Measurements from ENCODE around the gene ABCC1.

- TF ChIP-seq ZNF629 (tag by site-specific recombination; IDR thresholded peaks at IDR 0.05) = no peak
- no peak for TF ChIP-seq ZNF624 (tag by site-specific recombination; IDR thresholded peaks at IDR 0.05)
- no peak for TF ChIP-seq ZNF221 (tag by site-specific recombination; IDR thresholded peaks at IDR 0.05; ENCODE audit: borderline replicate concordance)
- TF ChIP-seq CTCF (tag by site-specific recombination; IDR thresholded peaks at IDR 0.05) = no peak
- no peak for TF ChIP-seq ZNF404 (tag by site-specific recombination; IDR thresholded peaks at IDR 0.05)
- TF ChIP-seq ZFP37 (tag by site-specific recombination; IDR thresholded peaks at IDR 0.05) = no peak
- no peak for TF ChIP-seq ZNF133 (tag by site-specific recombination; IDR thresholded peaks at IDR 0.05)
- no peak for TF ChIP-seq MYNN (tag by site-specific recombination; IDR thresholded peaks at IDR 0.05; ENCODE audit: borderline replicate concordance)
Measured at GRCh38 chr16:15993541-15993940, 44.1 kb downstream of the ABCC1 start.
